Measurements from ENCODE around the gene RASAL3. TPM values are rescaled to one million over a fixed set of nuclear protein-coding genes. Genes with fewer than 3 reads are reported as not detected.

RASAL3 gene
- total and polyA plus RNA-seq, 2 of the 8 experiments (the other 6 are each of a cell fraction or from before 2014, with no cell fraction given) = 0.19 to 0.63 TPM

DNA sequence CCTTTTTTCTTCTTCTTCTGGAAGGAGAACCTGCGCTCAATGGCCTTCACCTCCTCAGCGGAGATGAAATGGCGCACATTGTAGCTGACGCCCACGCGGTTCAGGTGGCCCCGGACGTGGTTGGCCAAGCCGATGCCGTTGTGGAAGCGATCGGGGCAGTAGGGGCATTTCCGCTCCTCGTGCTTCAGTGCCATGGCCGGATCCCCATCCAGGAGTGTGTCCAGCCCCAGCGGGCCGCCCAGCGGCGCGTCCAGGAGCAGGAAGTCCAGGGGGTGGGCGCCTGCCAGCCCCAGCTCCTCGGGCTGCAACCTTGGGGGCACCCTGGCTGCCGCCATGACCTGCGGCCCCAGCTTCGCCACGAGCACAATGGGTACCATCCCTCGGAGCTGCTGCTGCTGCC, 25.8 kb downstream of the RASAL3 start (continued):
- TF ChIP-seq SRF (IDR thresholded peaks at IDR 0.05; ENCODE audit: low read depth, low read length) (no peak), KDM1A (IDR thresholded peaks at IDR 0.05; ENCODE audit: borderline replicate concordance, low read length) (no peak), USF2 (IDR thresholded peaks at IDR 0.05; ENCODE audit: low read length) (no peak), EZH2 (IDR thresholded peaks at IDR 0.05; ENCODE audit: low read depth, low read length, severe bottlenecking) (no peak)

Measured in H1 (cell line).